Prostate gland (tissue), 2 donors: ENCODE data around the gene RTEL1.

ENCODE experiments used
- CTCF ChIP-seq, 4 experiments: fragments of 200-600 bp in 2 of 4; fragments of 450-650 bp in 2 of 4; sonication (generic) in 2 of 4; IDR thresholded peaks; 1 replicate in 3 of 4; 2 replicates in 1 of 4; pipeline ENCODE4 v1.5.1; 2016 to 2019; ENCODE audit warnings: antibody characterized with exemption in 4 of 4, mild to moderate bottlenecking in 2 of 4, moderate library complexity in 2 of 4
- POLR2A ChIP-seq: fragments of 450-650 bp; IDR thresholded peaks from one replicate; pipeline ENCODE4 v1.6.1; 2016; ENCODE audit warnings: antibody characterized with exemption, mild to moderate bottlenecking

- no peak for TF ChIP-seq CTCF (IDR thresholded peaks at IDR 0.05)
- no peak for TF ChIP-seq POLR2A
These were observed 30.3 kb upstream of the RTEL1 start for GRCh38 chr20:63627751-63628245.
